OCI-LY7 (cell line): Measurements from ENCODE around the gene FMN2. TPM values are rescaled to one million over a fixed set of nuclear protein-coding genes. Genes with fewer than 3 reads are reported as not detected.

Source experiments
- BruUV-seq: library from RNA; stranded (reverse); fragments of 400-500 nt; replicated peaks from 2 replicates; lab custom pipeline; 2021; lab: Mats Ljungman, UMichigan
- CTCF ChIA-PET: fragments of 300-600 bp; sonication (Branson Sonifier 250); formaldehyde crosslinking; loops from one replicate; lab custom pipeline; 2022; ENCODE audit warnings: antibody characterized with exemption; ENCODE audit not compliant: unreplicated experiment; lab: Charles Lee
- POLR2A ChIA-PET: fragments of 300-600 bp; sonication (Branson Sonifier 250); formaldehyde crosslinking; loops from one replicate; lab custom pipeline; 2022; ENCODE audit warnings: antibody characterized with exemption; lab: Charles Lee
- DNase-seq: peaks from one replicate; pipeline ENCODE4 v3.0.0-alpha.2; 2015; ENCODE audit warnings: low spot score
- H2AFZ ChIP-seq: fragments of 200-600 bp; sonication (generic), shearing (Covaris generic); 2 replicates; pipeline ENCODE4 v1.6.1; 2014; ENCODE audit warnings: mild to moderate bottlenecking, antibody characterized with exemption, low read length, moderate library complexity
- H3K27ac ChIP-seq: fragments of 200-600 bp; sonication (generic); 2 replicates; pipeline ENCODE4 v1.5.1; 2014; ENCODE audit warnings: mixed run types, low read depth, mild to moderate bottlenecking, moderate library complexity, low read length, inconsistent platforms; ENCODE audit not compliant: poor library complexity, severe bottlenecking
- H3K36me3 ChIP-seq: fragments of 200-600 bp; sonication (generic); 2 replicates; pipeline ENCODE4 v1.6.1; 2014; ENCODE audit warnings: mild to moderate bottlenecking, antibody characterized with exemption, low read length, moderate library complexity, mixed read lengths; ENCODE audit not compliant: insufficient read depth
- H3K4me1 ChIP-seq: fragments of 200-600 bp; sonication (generic); 2 replicates; pipeline ENCODE4 v1.5.1; 2014; ENCODE audit warnings: mild to moderate bottlenecking, low read length; ENCODE audit not compliant: insufficient read depth, poor library complexity, severe bottlenecking
- H3K4me2 ChIP-seq: fragments of 200-600 bp; sonication (generic); 2 replicates; pipeline ENCODE4 v1.6.1; 2014; ENCODE audit warnings: mild to moderate bottlenecking, low read length
- H3K4me3 ChIP-seq: fragments of 200-600 bp; sonication (generic); 2 replicates; pipeline ENCODE4 v1.5.1; 2014; ENCODE audit warnings: mild to moderate bottlenecking, low read depth, low read length; ENCODE audit not compliant: poor library complexity, severe bottlenecking
- H3K79me2 ChIP-seq: fragments of 200-600 bp; sonication (generic); 2 replicates; pipeline ENCODE4 v1.6.1; 2016; ENCODE audit warnings: low read depth, mild to moderate bottlenecking, low read length, moderate library complexity, mixed read lengths; ENCODE audit not compliant: insufficient read depth
- H3K9me2 ChIP-seq: fragments of 200-600 bp; sonication (generic); 2 replicates; pipeline ENCODE4 v1.6.1; 2016; ENCODE audit warnings: mild to moderate bottlenecking, low read length, mixed read lengths; ENCODE audit not compliant: insufficient read depth
- H3K9me3 ChIP-seq: fragments of 200-600 bp; sonication (generic); 2 replicates; pipeline ENCODE4 v1.6.1; 2014; ENCODE audit warnings: mild to moderate bottlenecking, mixed run types, low read length, mixed read lengths
- H4K20me1 ChIP-seq: fragments of 200-600 bp; sonication (generic); 2 replicates; pipeline ENCODE4 v1.6.1; 2014; ENCODE audit warnings: mild to moderate bottlenecking, antibody characterized with exemption, low read length, moderate library complexity, mixed read lengths; ENCODE audit not compliant: insufficient read depth
- EZH2phosphoT487 ChIP-seq: fragments of 200-600 bp; sonication (generic); IDR thresholded peaks from 2 replicates; pipeline ENCODE4 v1.6.1; 2018; ENCODE audit warnings: low read depth, borderline replicate concordance, mild to moderate bottlenecking, mixed run types, antibody characterized with exemption, low read length, moderate library complexity, mixed read lengths
- intact Hi-C: fragments of 100-400 bp; cut with micrococcal nuclease; formaldehyde crosslinking; loops from one replicate; pipeline ENCODE4 v1.10.0; 2022; ENCODE audit not compliant: unreplicated experiment
- total RNA-seq, 2 experiments: library from RNA; depleted of rRNA in 1 of 2; stranded (reverse); fragments of >200 nt in 1 of 2; shearing (Covaris generic) in 1 of 2; gene quantifications; 2 replicates each; pipeline ENCODE4 v1.2.3, GENCODE V29; 2014 to 2022
- TF ChIP-seq, protein P1 (sequence below): fragments of 200-600 bp; sonication (generic); conservative IDR thresholded peaks from 2 replicates; pipeline ENCODE4 v1.5.1; 2014; ENCODE audit warnings: mild to moderate bottlenecking, antibody characterized with exemption, low read length, moderate library complexity, mixed read lengths

The FMN2 gene
- total RNA-seq, 2 experiments from 2014 or later: not detected

DNA sequence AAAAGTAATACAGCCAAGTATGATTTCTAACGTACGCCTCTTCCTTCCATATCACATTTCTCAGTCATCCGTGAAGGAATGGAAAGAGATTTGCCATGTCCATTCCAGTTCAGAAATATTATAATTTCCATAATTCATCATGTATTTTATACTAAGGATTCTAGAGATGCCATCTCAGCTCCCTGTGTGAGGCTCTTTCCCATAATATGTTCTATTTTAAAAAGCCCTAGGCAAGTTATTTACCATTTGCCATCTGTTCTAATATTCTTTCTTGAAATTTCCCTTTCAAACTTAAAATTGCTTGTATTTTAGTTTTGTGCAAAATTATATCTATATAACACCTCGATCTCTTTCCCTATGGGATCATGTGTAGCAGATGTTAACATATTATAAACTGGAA is 106.7 kb downstream of the FMN2 start:
- no peaks in the 10 kb centered on the region for H4K20me1 ChIP-seq
- TF ChIP-seq EZH2phosphoT487: no peak
- TF ChIP-seq, protein P1, sequence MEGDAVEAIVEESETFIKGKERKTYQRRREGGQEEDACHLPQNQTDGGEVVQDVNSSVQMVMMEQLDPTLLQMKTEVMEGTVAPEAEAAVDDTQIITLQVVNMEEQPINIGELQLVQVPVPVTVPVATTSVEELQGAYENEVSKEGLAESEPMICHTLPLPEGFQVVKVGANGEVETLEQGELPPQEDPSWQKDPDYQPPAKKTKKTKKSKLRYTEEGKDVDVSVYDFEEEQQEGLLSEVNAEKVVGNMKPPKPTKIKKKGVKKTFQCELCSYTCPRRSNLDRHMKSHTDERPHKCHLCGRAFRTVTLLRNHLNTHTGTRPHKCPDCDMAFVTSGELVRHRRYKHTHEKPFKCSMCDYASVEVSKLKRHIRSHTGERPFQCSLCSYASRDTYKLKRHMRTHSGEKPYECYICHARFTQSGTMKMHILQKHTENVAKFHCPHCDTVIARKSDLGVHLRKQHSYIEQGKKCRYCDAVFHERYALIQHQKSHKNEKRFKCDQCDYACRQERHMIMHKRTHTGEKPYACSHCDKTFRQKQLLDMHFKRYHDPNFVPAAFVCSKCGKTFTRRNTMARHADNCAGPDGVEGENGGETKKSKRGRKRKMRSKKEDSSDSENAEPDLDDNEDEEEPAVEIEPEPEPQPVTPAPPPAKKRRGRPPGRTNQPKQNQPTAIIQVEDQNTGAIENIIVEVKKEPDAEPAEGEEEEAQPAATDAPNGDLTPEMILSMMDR: no peak
- intact Hi-C loops: no loop called here
- DNase-seq: no peak
- no peaks in the 10 kb centered on the region for H3K36me3 ChIP-seq
- no peaks in the 10 kb centered on the region for H3K79me2 ChIP-seq
- POLR2A ChIA-PET: interaction anchor here (0.6 kb wide), 1 partner anchor 750 kb away, joined by 3 read pairs; no protein-coding TSS in a partner anchor
- H3K4me1 ChIP-seq: no peaks in the 10 kb centered on the region
- no peak overlapping the region for H3K4me3 ChIP-seq
- no peak overlapping the region for H2AFZ ChIP-seq
- H3K4me2 ChIP-seq: no peak overlapping the region
- H3K9me2 ChIP-seq: no peaks in the 10 kb centered on the region
- CTCF ChIA-PET: interaction anchor here (0.6 kb wide), 1 partner anchor 740 kb away, joined by 3 read pairs; no protein-coding TSS in a partner anchor
- no peaks in the 10 kb centered on the region for H3K9me3 ChIP-seq
- H3K27ac ChIP-seq: no peak overlapping the region
- no TSS peak for BruUV-seq

GRCh38 chr1:240199758-240200645 is 108.3 kb downstream of the FMN2 start:
- Histone ChIP-seq H3K36me3 (no peaks in the 10 kb centered on the region), H3K4me2 (no peak overlapping the region), H3K9me3 (no peaks in the 10 kb centered on the region), H3K27ac (no peak overlapping the region), H3K9me2 (no peaks in the 10 kb centered on the region), H3K4me3 (no peak overlapping the region), H4K20me1 (no peaks in the 10 kb centered on the region), H2AFZ (no peak overlapping the region), H3K4me1 (no peaks in the 10 kb centered on the region), H3K79me2 (no peaks in the 10 kb centered on the region)
- no peak for DNase-seq
- ChIA-PET POLR2A (interaction anchor here (0.6 to 1.3 kb wide), 2 partner anchors 9 to 102 kb away, joined by 4 to 5 read pairs; no protein-coding TSS in a partner anchor), CTCF (no interaction called here)
- BruUV-seq: no TSS peak
- intact Hi-C loops: no loop called here
- TF ChIP-seq EZH2phosphoT487: no peak
- TF ChIP-seq, protein P1: no peak

DNA sequence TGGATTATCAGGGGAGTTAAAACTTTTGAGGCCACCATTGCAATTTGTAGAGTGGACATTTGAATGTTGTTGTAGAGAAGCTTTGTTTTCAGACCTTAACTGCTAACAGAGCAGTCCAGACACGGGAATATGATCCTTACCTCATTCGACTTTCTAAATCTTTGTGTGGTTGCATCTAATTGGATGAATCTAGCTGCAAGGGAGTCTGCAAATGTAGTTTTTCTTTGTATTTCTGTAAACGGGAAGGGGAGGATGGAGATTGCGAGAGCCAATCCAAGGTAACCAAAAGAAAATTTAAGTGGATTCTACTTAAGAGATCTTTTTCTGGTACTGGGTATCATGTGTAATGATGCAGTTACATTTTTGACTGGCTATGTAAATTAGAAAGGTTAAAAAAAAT is 110.2 kb downstream of the FMN2 start:
- no peak for DNase-seq
- Histone ChIP-seq H3K27ac (no peak overlapping the region), H3K4me1 (no peaks in the 10 kb centered on the region), H3K9me2 (no peaks in the 10 kb centered on the region), H3K36me3 (no peaks in the 10 kb centered on the region), H3K4me3 (no peak overlapping the region), H2AFZ (no peak overlapping the region), H3K79me2 (no peaks in the 10 kb centered on the region), H3K9me3 (no peaks in the 10 kb centered on the region), H3K4me2 (no peak overlapping the region), H4K20me1 (no peaks in the 10 kb centered on the region)
- no peak for TF ChIP-seq EZH2phosphoT487
- TF ChIP-seq, protein P1: no peak
- CTCF ChIA-PET: no interaction called here
- BruUV-seq: no TSS peak
- intact Hi-C loops: no loop called here
- POLR2A ChIA-PET: no interaction called here
